HepG2 (cell line): ENCODE results near the gene CAPN9. TPM values are rescaled to one million over a fixed set of nuclear protein-coding genes. Genes with fewer than 3 reads are reported as not detected.

Experiments
- ATAC-seq: fragments of 200-7000 bp; cut with Tn5 transposase; 3 replicates; pipeline ENCODE4 v1.9.1; 2020; ENCODE audit warnings: mild to moderate bottlenecking, moderate library complexity
- BruUV-seq: library from RNA; stranded (reverse); fragments of 400-500 nt; replicated peaks from 2 replicates; lab custom pipeline; 2021; lab: Mats Ljungman, UMichigan
- CTCF ChIA-PET: fragments of 300-600 bp; formaldehyde crosslinking; extraction: SDS; loops from one replicate; lab custom pipeline; 2021; ENCODE audit warnings: low total read pairs, inconsistent platforms, low intra/inter-chr PET ratio; lab: Yijun Ruan, JAX
- POLR2A ChIA-PET: fragments of 350-600 bp; sonication (Branson Sonifier 250); formaldehyde crosslinking; loops from one replicate; lab custom pipeline; 2020; ENCODE audit warnings: antibody characterized with exemption, inconsistent platforms; lab: Yijun Ruan, JAX
- DNase-seq: peaks from one replicate; pipeline ENCODE4 v3.0.0-alpha.2; 2015; ENCODE audit warnings: low spot score
- FAIRE-seq: peaks from 3 replicates; lab custom pipeline; 2011; peaks lifted over from hg19 to GRCh38; lab: Jason Lieb, UNC
- H2AFZ ChIP-seq: one replicate; pipeline ENCODE4 v1.6.1; 2011; ENCODE audit warnings: low read length, inconsistent platforms
- H3K27ac ChIP-seq: fragments of 300-600 bp; 3 replicates; pipeline ENCODE4 v1.8.0; 2011; ENCODE audit warnings: mixed run types, mild to moderate bottlenecking, mixed read lengths, low read length, inconsistent platforms; ENCODE audit not compliant: insufficient read depth; ENCODE audit errors: extremely low read length
- H3K27me3 ChIP-seq, 2 experiments: fragments of 200-600 bp in 1 of 2; 2 replicates in 1 of 2; 3 replicates in 1 of 2; pipeline versions ENCODE4 v1.6.0 to v1.8.0; 2011; ENCODE audit warnings: low read length in 2 of 2, mild to moderate bottlenecking in 2 of 2, moderate library complexity in 2 of 2, inconsistent platforms in 1 of 2; ENCODE audit not compliant: insufficient read depth in 2 of 2, control insufficient read depth in 1 of 2
- H3K36me3 ChIP-seq, 2 experiments: fragments of 200-600 bp in 1 of 2; replicated peaks in 1 of 2; 2 replicates in 1 of 2; 3 replicates in 1 of 2; pipeline versions ENCODE4 v1.5.1 to v1.8.0; 2011; ENCODE audit warnings: low read length in 2 of 2, inconsistent platforms in 1 of 2; ENCODE audit not compliant: insufficient read depth in 2 of 2, control insufficient read depth in 1 of 2
- H3K4me1 ChIP-seq: 2 replicates; pipeline ENCODE4 v1.5.1; 2012; ENCODE audit warnings: low read length, inconsistent platforms; ENCODE audit not compliant: insufficient read depth
- H3K4me2 ChIP-seq: 2 replicates; pipeline ENCODE4 v1.6.0; 2011; ENCODE audit warnings: low read depth, low read length, inconsistent platforms
- H3K4me3 ChIP-seq, 3 experiments: fragments of 200-600 bp in 1 of 3; sonication (generic), shearing (Covaris generic) in 1 of 3; replicated peaks in 1 of 3; 2 replicates each; pipeline ENCODE4 v1.5.1; 2011 to 2016; ENCODE audit warnings: low read length in 3 of 3, inconsistent platforms in 2 of 3, low read depth in 2 of 3, mild to moderate bottlenecking in 2 of 3, control low read depth in 1 of 3, mixed read lengths in 1 of 3; ENCODE audit not compliant: insufficient read depth in 1 of 3
- H3K79me2 ChIP-seq: one replicate; pipeline ENCODE4 v1.6.1; 2011; ENCODE audit warnings: low read length, inconsistent platforms; ENCODE audit not compliant: insufficient read depth
- H3K9ac ChIP-seq: 2 replicates; pipeline ENCODE4 v1.6.0; 2011; ENCODE audit warnings: mild to moderate bottlenecking, low read depth, low read length, inconsistent platforms; ENCODE audit not compliant: insufficient read depth
- H3K9me3 ChIP-seq: 2 replicates; pipeline ENCODE4 v1.5.1; 2012; ENCODE audit warnings: mild to moderate bottlenecking, low read length
- H4K20me1 ChIP-seq: 2 replicates; pipeline ENCODE4 v1.6.0; 2011; ENCODE audit warnings: inconsistent platforms, mild to moderate bottlenecking, low read length, moderate library complexity; ENCODE audit not compliant: insufficient read depth
- BORCS8-MEF2B ChIP-seq: sonication (generic); formaldehyde crosslinking; IDR thresholded peaks from 2 replicates; pipeline ENCODE4 v1.8.0; 2022; ENCODE audit warnings: mild to moderate bottlenecking, missing genetic modification reagents
- DNMT1 ChIP-seq: sonication (generic); formaldehyde crosslinking; IDR thresholded peaks from 2 replicates; pipeline ENCODE4 v1.5.1; 2020; ENCODE audit warnings: mild to moderate bottlenecking, missing genetic modification reagents
- FIP1L1 ChIP-seq: fragments of 200-400 bp; formaldehyde crosslinking; IDR thresholded peaks from 2 replicates; pipeline ENCODE4 v1.6.1; 2018; ENCODE audit warnings: low read depth, mild to moderate bottlenecking, low read length, moderate library complexity, borderline replicate concordance; ENCODE audit not compliant: insufficient read depth
- GABPA ChIP-seq, 2 experiments: IDR thresholded peaks; 2 replicates each; pipeline ENCODE4 v1.6.1; 2011 to 2016; ENCODE audit warnings: low read depth in 2 of 2, low read length in 1 of 2, missing biosample characterization in 1 of 2, missing genetic modification characterization in 1 of 2
- GLI4 ChIP-seq: sonication (generic); formaldehyde crosslinking; IDR thresholded peaks from 2 replicates; pipeline ENCODE4 v1.5.1; 2020; ENCODE audit warnings: missing genetic modification reagents, mild to moderate bottlenecking, moderate library complexity, borderline replicate concordance
- HDAC2 ChIP-seq: sonication (generic); formaldehyde crosslinking; IDR thresholded peaks from 2 replicates; pipeline ENCODE4 v1.4.0; 2020; ENCODE audit warnings: missing genetic modification reagents
- MEIS1 ChIP-seq: sonication (generic); formaldehyde crosslinking; IDR thresholded peaks from 2 replicates; pipeline ENCODE4 v1.9.0; 2021; ENCODE audit warnings: mild to moderate bottlenecking, missing genetic modification reagents, moderate library complexity, borderline replicate concordance
- MIER2 ChIP-seq: IDR thresholded peaks from 2 replicates; pipeline ENCODE4 v1.6.1; 2016; ENCODE audit warnings: missing biosample characterization, missing genetic modification reagents
- RAD51 ChIP-seq: fragments of 450-650 bp; IDR thresholded peaks from 2 replicates; pipeline ENCODE4 v1.6.1; 2016; ENCODE audit warnings: borderline replicate concordance
- RBM22 ChIP-seq: fragments of 200-400 bp; formaldehyde crosslinking; optimal IDR thresholded peaks from 2 replicates; pipeline ENCODE3; 2017; ENCODE audit warnings: mild to moderate bottlenecking, low read length, moderate library complexity
- SPEN ChIP-seq: sonication (generic); formaldehyde crosslinking; IDR thresholded peaks from 2 replicates; pipeline ENCODE4 v1.5.1; 2020; ENCODE audit warnings: low read depth, mild to moderate bottlenecking, missing genetic modification reagents
- XBP1 ChIP-seq: sonication (generic); formaldehyde crosslinking; IDR thresholded peaks from 2 replicates; pipeline ENCODE4 v1.5.0; 2020; ENCODE audit warnings: missing genetic modification reagents
- ZNF816 ChIP-seq: sonication (generic); formaldehyde crosslinking; IDR thresholded peaks from 2 replicates; pipeline ENCODE4 v1.8.0; 2022; ENCODE audit warnings: missing genetic modification reagents, mild to moderate bottlenecking, borderline replicate concordance
- WGBS: methylation state at CpG from one replicate; pipeline ENCODE4 v1.1.6; 2017; ENCODE audit warnings: low lambda C conversion rate; 5-methylcytosine and 5-hydroxymethylcytosine counted together
- in situ Hi-C: cut with HindIII; loops from 2 replicates; pipeline ENCODE4 v1.10.0; 2017; ENCODE audit warnings: low pct_unique_long_range_greater_than_20kb; ENCODE audit not compliant: extremely low pct_ligation_motif_present
- intact Hi-C: fragments of 100-400 bp; cut with micrococcal nuclease; formaldehyde crosslinking; loops from one replicate; pipeline ENCODE4 v1.10.0; 2022; ENCODE audit not compliant: unreplicated experiment
- polyA plus RNA-seq, 8 experiments: library from polyadenylated mRNA; depleted of rRNA in 3 of 8; stranded (reverse) in 7 of 8; unstranded in 1 of 8; fragments of >200 nt; fragmentation: Illumina TruSeq in 4 of 8; extraction: Trizol in 4 of 8; gene quantifications; 2 replicates each; pipeline versions ENCODE4 v1.2.1 to v1.2.3, GENCODE V29; 2011 to 2016; ENCODE audit warnings: low read depth in 4 of 8, missing spikeins in 1 of 8, mixed read lengths in 1 of 8; ENCODE audit not compliant: insufficient read depth in 1 of 8
- total RNA-seq, 5 experiments: library from RNA; depleted of rRNA; stranded (reverse); fragments of >200 nt; fragmentation: Illumina TruSeq; extraction: Trizol; gene quantifications; 2 replicates each; pipeline ENCODE4 v1.2.3, GENCODE V29; 2016; ENCODE audit warnings: low read depth in 1 of 5
- TF ChIP-seq, protein P1 (sequence below): sonication (generic); formaldehyde crosslinking; IDR thresholded peaks from 2 replicates; pipeline ENCODE4 v1.4.0; 2020; ENCODE audit warnings: missing genetic modification reagents
- TF ChIP-seq, protein P2 (sequence below): sonication (generic); formaldehyde crosslinking; IDR thresholded peaks from 2 replicates; pipeline ENCODE4 v1.5.0; 2020; ENCODE audit warnings: mild to moderate bottlenecking, missing genetic modification reagents, borderline replicate concordance
- TF ChIP-seq, protein P3 (sequence below): IDR thresholded peaks from 2 replicates; pipeline ENCODE4 v1.6.1; 2016; ENCODE audit warnings: low read depth, control low read depth

Gene CAPN9
- total and polyA plus RNA-seq, 2 of the 13 experiments (the other 11 are each of a cell fraction or from before 2014, with no cell fraction given) = 0.04 to 0.31 TPM

DNA sequence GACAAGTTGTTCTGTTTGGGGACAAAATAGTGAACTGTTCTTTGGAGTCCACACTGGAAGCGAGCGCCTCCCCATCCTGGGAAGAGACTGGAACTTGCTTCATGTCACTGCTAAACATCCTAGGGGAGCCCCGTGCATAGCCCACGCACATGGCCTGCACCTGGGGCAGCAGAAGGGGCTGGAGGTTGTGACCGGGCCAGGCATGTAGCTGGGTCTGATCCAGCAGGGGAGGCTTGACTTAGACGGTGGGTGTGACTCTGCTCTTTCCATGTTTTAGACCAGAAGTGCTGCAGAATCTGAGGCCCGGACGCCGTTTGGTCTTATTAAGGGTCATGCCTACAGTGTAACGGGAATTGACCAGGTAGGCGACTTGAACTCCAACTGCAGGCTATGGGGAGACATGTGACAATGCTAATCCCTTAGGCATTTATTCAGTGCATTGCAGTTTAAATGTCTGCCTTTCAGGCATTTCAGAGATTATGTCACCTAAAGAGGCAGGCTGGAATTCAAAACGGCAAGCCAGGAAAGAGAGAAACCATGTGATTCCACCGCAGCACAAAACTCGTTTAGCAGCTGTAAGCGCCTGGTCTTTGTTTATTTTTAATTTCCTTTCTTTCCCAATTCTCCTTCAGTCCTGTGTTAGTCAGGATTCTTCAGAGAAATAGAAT is 21.8 kb downstream of the CAPN9 start:
- peak; percentile 73 for ATAC-seq
- Histone ChIP-seq H3K4me3 (peak overlapping the region in 2 of 3 experiments; percentile 2 to 57; a peak in 3 of 6 replicates), H3K4me2 (peak overlapping the region; percentile 73), H3K9me3 (no peaks in the 10 kb centered on the region), H2AFZ (no peak overlapping the region), H3K9ac (0 out of 2 replicates have a peak overlapping the region, but pooled peaks have one; percentile 34), H4K20me1 (no peaks in the 10 kb centered on the region), H3K79me2 (no peaks in the 10 kb centered on the region), H3K4me1 (peaks cover 40% of the 10 kb centered on the region), H3K36me3 (no peaks in the 10 kb centered on the region), H3K27ac (no peak overlapping the region), H3K27me3 (0 out of 5 replicates have a peak, but pooled peaks cover 0 to 1% of the 10 kb centered on the region in 2 experiments)
- no peak for DNase-seq
- WGBS = 8% methylated on average over 8 of the region's 15 CpGs
- POLR2A ChIA-PET = no interaction called here
- BruUV-seq = no TSS peak
- no peak for FAIRE-seq
- CTCF ChIA-PET = no interaction called here
- in situ Hi-C loops = no loop called here
- intact Hi-C loops = no loop called here
- TF ChIP-seq RAD51 (no peak), BORCS8-MEF2B (CRISPR knock-in tag) (0 out of 2 replicates have a peak, but pooled peaks have one; percentile 53), RBM22 (no peak), XBP1 (CRISPR knock-in tag) (no peak), HDAC2 (CRISPR knock-in tag) (0 out of 2 replicates have a peak, but pooled peaks have one; percentile 15), SPEN (CRISPR knock-in tag) (no peak), GABPA (IDR thresholded peaks at IDR 0.05; ENCODE audit: low read depth, low read length) (no peak), GABPA (CRISPR knock-in tag; IDR thresholded peaks at IDR 0.05; ENCODE audit: low read depth) (no peak), DNMT1 (CRISPR knock-in tag) (no peak), GLI4 (CRISPR knock-in tag) (no peak), MEIS1 (CRISPR knock-in tag) (no peak), FIP1L1 (no peak), ZNF816 (no peak), MIER2 (CRISPR knock-in tag) (no peak)
- TF ChIP-seq, protein P1, sequence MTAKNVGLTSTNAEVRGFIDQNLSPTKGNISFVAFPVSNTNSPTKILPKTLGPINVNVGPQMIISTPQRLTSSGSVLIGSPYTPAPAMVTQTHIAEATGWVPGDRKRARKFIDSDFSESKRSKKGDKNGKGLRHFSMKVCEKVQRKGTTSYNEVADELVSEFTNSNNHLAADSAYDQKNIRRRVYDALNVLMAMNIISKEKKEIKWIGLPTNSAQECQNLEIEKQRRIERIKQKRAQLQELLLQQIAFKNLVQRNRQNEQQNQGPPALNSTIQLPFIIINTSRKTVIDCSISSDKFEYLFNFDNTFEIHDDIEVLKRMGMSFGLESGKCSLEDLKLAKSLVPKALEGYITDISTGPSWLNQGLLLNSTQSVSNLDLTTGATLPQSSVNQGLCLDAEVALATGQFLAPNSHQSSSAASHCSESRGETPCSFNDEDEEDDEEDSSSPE (CRISPR knock-in tag) = no peak
- TF ChIP-seq, protein P2, sequence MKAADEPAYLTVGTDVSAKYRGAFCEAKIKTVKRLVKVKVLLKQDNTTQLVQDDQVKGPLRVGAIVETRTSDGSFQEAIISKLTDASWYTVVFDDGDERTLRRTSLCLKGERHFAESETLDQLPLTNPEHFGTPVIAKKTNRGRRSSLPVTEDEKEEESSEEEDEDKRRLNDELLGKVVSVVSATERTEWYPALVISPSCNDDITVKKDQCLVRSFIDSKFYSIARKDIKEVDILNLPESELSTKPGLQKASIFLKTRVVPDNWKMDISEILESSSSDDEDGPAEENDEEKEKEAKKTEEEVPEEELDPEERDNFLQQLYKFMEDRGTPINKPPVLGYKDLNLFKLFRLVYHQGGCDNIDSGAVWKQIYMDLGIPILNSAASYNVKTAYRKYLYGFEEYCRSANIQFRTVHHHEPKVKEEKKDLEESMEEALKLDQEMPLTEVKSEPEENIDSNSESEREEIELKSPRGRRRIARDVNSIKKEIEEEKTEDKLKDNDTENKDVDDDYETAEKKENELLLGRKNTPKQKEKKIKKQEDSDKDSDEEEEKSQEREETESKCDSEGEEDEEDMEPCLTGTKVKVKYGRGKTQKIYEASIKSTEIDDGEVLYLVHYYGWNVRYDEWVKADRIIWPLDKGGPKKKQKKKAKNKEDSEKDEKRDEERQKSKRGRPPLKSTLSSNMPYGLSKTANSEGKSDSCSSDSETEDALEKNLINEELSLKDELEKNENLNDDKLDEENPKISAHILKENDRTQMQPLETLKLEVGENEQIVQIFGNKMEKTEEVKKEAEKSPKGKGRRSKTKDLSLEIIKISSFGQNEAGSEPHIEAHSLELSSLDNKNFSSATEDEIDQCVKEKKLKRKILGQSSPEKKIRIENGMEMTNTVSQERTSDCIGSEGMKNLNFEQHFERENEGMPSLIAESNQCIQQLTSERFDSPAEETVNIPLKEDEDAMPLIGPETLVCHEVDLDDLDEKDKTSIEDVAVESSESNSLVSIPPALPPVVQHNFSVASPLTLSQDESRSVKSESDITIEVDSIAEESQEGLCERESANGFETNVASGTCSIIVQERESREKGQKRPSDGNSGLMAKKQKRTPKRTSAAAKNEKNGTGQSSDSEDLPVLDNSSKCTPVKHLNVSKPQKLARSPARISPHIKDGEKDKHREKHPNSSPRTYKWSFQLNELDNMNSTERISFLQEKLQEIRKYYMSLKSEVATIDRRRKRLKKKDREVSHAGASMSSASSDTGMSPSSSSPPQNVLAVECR (CRISPR knock-in tag) = no peak
- TF ChIP-seq, protein P3, sequence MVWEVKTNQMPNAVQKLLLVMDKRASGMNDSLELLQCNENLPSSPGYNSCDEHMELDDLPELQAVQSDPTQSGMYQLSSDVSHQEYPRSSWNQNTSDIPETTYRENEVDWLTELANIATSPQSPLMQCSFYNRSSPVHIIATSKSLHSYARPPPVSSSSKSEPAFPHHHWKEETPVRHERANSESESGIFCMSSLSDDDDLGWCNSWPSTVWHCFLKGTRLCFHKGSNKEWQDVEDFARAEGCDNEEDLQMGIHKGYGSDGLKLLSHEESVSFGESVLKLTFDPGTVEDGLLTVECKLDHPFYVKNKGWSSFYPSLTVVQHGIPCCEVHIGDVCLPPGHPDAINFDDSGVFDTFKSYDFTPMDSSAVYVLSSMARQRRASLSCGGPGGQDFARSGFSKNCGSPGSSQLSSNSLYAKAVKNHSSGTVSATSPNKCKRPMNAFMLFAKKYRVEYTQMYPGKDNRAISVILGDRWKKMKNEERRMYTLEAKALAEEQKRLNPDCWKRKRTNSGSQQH (CRISPR knock-in tag) = no peak
